Endothelial cell of umbilical vein (primary cell): ENCODE data around the gene EPAS1.

ENCODE experiments used
- EZH2 ChIP-seq: IDR thresholded peaks from 2 replicates; pipeline ENCODE4 v1.6.1; 2012; ENCODE audit warnings: borderline replicate concordance, low read depth, mild to moderate bottlenecking, moderate library complexity, low read length, inconsistent platforms; ENCODE audit not compliant: severe bottlenecking
- TF ChIP-seq, protein P1 (sequence below), 2 donors: IDR thresholded peaks; 1 replicate in 1 of 2; 2 replicates in 1 of 2; pipeline ENCODE4 v1.5.1; 2011; ENCODE audit warnings: low read length in 2 of 2, mild to moderate bottlenecking in 2 of 2, moderate library complexity in 2 of 2, control low read depth in 1 of 2, inconsistent platforms in 1 of 2, low read depth in 1 of 2; ENCODE audit not compliant: insufficient read depth in 1 of 2; ENCODE audit errors: extremely low read depth in 1 of 2
- TF ChIP-seq, protein P2 (sequence below): IDR thresholded peaks from 2 replicates; pipeline ENCODE4 v1.6.1; 2011; ENCODE audit not compliant: insufficient read depth, insufficient read length

DNA sequence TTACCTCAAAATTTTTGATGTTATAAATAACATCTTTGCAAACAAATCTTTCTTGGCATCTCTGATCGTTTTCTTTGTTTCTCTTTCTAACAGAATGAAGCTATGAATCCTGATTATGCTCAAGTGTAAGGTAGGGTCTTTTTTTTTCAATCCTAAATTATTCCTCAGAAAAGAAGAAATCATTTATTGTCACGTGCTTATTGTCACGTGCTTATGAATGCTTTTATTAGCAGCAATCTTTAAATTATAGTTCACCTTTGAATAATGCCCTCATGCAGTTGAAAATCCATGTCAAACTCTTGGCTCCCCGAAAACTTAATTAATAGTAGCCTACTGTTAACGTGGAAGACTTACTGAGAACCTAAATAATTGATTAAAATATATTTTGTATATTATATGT is 39.2 kb upstream of the EPAS1 start:
- TF ChIP-seq, protein P1, sequence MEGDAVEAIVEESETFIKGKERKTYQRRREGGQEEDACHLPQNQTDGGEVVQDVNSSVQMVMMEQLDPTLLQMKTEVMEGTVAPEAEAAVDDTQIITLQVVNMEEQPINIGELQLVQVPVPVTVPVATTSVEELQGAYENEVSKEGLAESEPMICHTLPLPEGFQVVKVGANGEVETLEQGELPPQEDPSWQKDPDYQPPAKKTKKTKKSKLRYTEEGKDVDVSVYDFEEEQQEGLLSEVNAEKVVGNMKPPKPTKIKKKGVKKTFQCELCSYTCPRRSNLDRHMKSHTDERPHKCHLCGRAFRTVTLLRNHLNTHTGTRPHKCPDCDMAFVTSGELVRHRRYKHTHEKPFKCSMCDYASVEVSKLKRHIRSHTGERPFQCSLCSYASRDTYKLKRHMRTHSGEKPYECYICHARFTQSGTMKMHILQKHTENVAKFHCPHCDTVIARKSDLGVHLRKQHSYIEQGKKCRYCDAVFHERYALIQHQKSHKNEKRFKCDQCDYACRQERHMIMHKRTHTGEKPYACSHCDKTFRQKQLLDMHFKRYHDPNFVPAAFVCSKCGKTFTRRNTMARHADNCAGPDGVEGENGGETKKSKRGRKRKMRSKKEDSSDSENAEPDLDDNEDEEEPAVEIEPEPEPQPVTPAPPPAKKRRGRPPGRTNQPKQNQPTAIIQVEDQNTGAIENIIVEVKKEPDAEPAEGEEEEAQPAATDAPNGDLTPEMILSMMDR (IDR thresholded peaks at IDR 0.05; ENCODE audit: extremely low read depth in 1 of 2, insufficient read depth in 1 of 2, low read depth in 1 of 2, low read length in 2 of 2) = no peak
- no peak for TF ChIP-seq EZH2
- TF ChIP-seq, protein P2, sequence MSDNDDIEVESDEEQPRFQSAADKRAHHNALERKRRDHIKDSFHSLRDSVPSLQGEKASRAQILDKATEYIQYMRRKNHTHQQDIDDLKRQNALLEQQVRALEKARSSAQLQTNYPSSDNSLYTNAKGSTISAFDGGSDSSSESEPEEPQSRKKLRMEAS = no peak
